Lower lobe of right lung (tissue), 2 donors: ENCODE results near the gene YIF1B. TPM values are rescaled to one million over a fixed set of nuclear protein-coding genes. Genes with fewer than 3 reads are reported as not detected.

Experiments
- ATAC-seq, 2 donors: fragments of 200-7000 bp; cut with Tn5 transposase; one replicate each; pipeline ENCODE4 v1.9.1; 2020 to 2022; ENCODE audit warnings: mild to moderate bottlenecking in 2 of 2, moderate library complexity in 2 of 2
- DNase-seq: peaks from one replicate; pipeline ENCODE4 v3.0.0-alpha.2; 2020
- H3K27ac ChIP-seq: fragments of 200-600 bp; one replicate; pipeline ENCODE4 v1.8.0; 2022
- H3K27me3 ChIP-seq: fragments of 200-600 bp; one replicate; pipeline ENCODE4 v1.8.0; 2022; ENCODE audit warnings: low read depth
- H3K36me3 ChIP-seq: fragments of 200-600 bp; one replicate; pipeline ENCODE4 v1.8.0; 2022; ENCODE audit warnings: mild to moderate bottlenecking
- H3K4me1 ChIP-seq: fragments of 200-600 bp; one replicate; pipeline ENCODE4 v1.8.0; 2022
- H3K4me3 ChIP-seq: fragments of 200-600 bp; one replicate; pipeline ENCODE4 v1.8.0; 2022; ENCODE audit warnings: mild to moderate bottlenecking
- H3K9me3 ChIP-seq: fragments of 200-600 bp; one replicate; pipeline ENCODE4 v1.8.0; 2022
- CTCF ChIP-seq: fragments of 200-600 bp; IDR thresholded peaks from one replicate; pipeline ENCODE4 v1.8.0; 2022; ENCODE audit warnings: antibody characterized with exemption, mild to moderate bottlenecking
- intact Hi-C: fragments of 100-400 bp; cut with DNase I; formaldehyde crosslinking; loops from one replicate; pipeline ENCODE4 v1.11.0; 2022
- total RNA-seq: library from RNA; stranded (reverse); fragmentation: NEBNext Ultra II Directional; extraction: Animal tissue kit (Norgen Biotek cat#: 25700); gene quantifications from one replicate; pipeline ENCODE4 v1.2.1, GENCODE V29; 2021
- donor health status: DM: no; HTN: yes; CAD: no; lungs with severe emphysema.

The YIF1B gene
- total RNA-seq, 1 donor from 2014 or later: 38.9 TPM

- Histone ChIP-seq H3K27me3 (no peaks in the 10 kb centered on the region), H3K4me3 (peak overlapping the region; percentile 75), H3K36me3 (peaks cover 18% of the 10 kb centered on the region), H3K9me3 (no peaks in the 10 kb centered on the region), H3K27ac (peak overlapping the region; percentile 89), H3K4me1 (peaks cover 57% of the 10 kb centered on the region)
- no peak for TF ChIP-seq CTCF
- DNase-seq (no peak), ATAC-seq (no peak)
- intact Hi-C loops: no loop called here
Measured at GRCh38 chr19:38320969-38321339, 5.2 kb upstream of the YIF1B start.

GRCh38 chr19:38319421-38320258 lies 3.9 kb upstream of the YIF1B start, which contains the start of gene KCNK6:
KCNK6 (plus strand) TSS chr19:38319845; CDS start chr19:38319951, 106 bp downstream.
- H3K27ac ChIP-seq: peak within 1 kb of the TSS; percentile 89
- H3K9me3 ChIP-seq: no peaks in the 10 kb centered on the region
- H3K27me3 ChIP-seq: no peaks in the 10 kb centered on the region
- H3K4me3 ChIP-seq: peak within 1 kb of the TSS; percentile 75
- H3K4me1 ChIP-seq: peaks cover 66% of the 10 kb centered on the region
- peak; percentile 7 to 16 for ATAC-seq
- peaks cover 5% of the 10 kb centered on the region for H3K36me3 ChIP-seq
- intact Hi-C loops: no loop called here
- TF ChIP-seq CTCF: no peak
- peak; percentile 73 for DNase-seq

- Histone ChIP-seq H3K4me1 (peaks cover 68% of the 10 kb centered on the region), H3K36me3 (no peaks in the 10 kb centered on the region), H3K27me3 (no peaks in the 10 kb centered on the region), H3K9me3 (no peaks in the 10 kb centered on the region), H3K27ac (peak overlapping the region; percentile 89), H3K4me3 (peak overlapping the region; percentile 75)
- no peak for ATAC-seq
- intact Hi-C loops: no loop called here
- no peak for TF ChIP-seq CTCF
- no peak for DNase-seq
Measured at GRCh38 chr19:38318660-38319059, 2.9 kb upstream of the YIF1B start.

- peak overlapping the region; percentile 76 for H3K4me3 ChIP-seq
- H3K4me1 ChIP-seq: peaks cover 56% of the 10 kb centered on the region
- no peaks in the 10 kb centered on the region for H3K27me3 ChIP-seq
- DNase-seq: no peak
- H3K36me3 ChIP-seq: no peaks in the 10 kb centered on the region
- H3K27ac ChIP-seq: peak overlapping the region; percentile 85
- intact Hi-C loops: no loop called here
- no peaks in the 10 kb centered on the region for H3K9me3 ChIP-seq
- no peak for ATAC-seq
- TF ChIP-seq CTCF: no peak
Measured at GRCh38 chr19:38317104-38317612, 1.4 kb upstream of the YIF1B start.

- H3K27ac ChIP-seq: peak overlapping the region; percentile 85
- peak in 1 of 2 donors; percentile 5 for ATAC-seq
Measured at GRCh38 chr19:38316477-38317067, 825 bp upstream of the YIF1B start.

More at GRCh38 chr19:38316477-38317067, 825 bp upstream of the YIF1B start:
- intact Hi-C loops: no loop called here
- Histone ChIP-seq H3K4me1 (peaks cover 50% of the 10 kb centered on the region), H3K9me3 (no peaks in the 10 kb centered on the region), H3K27me3 (no peaks in the 10 kb centered on the region), H3K36me3 (no peaks in the 10 kb centered on the region), H3K4me3 (peak overlapping the region; percentile 76)
- no peak for DNase-seq
- TF ChIP-seq CTCF: no peak
